HepG2 (cell line): ENCODE data around the gene TLR9.

ENCODE experiments used
- ATF4 ChIP-seq, 2 experiments: fragments of 450-650 bp in 1 of 2; sonication (generic) in 1 of 2; formaldehyde crosslinking; IDR thresholded peaks; 2 replicates each; pipeline versions ENCODE4 v1.5.0 to v1.8.0; 2020 to 2022; ENCODE audit warnings: mild to moderate bottlenecking in 1 of 2, missing genetic modification reagents in 1 of 2
- CTCF ChIP-seq: sonication (generic); formaldehyde crosslinking; IDR thresholded peaks from 2 replicates; pipeline ENCODE4 v1.5.0; 2020; ENCODE audit warnings: mild to moderate bottlenecking, missing genetic modification reagents, moderate library complexity
- HNRNPLL ChIP-seq: fragments of 200-400 bp; formaldehyde crosslinking; IDR thresholded peaks from 2 replicates; pipeline ENCODE4 v1.6.1; 2017; ENCODE audit warnings: mild to moderate bottlenecking, low read depth, low read length; ENCODE audit not compliant: poor library complexity, severe bottlenecking
- KDM1A ChIP-seq: IDR thresholded peaks from 2 replicates; pipeline ENCODE4 v1.6.1; 2016; ENCODE audit warnings: missing compliant biosample characterization
- NFE2L1 ChIP-seq: sonication (generic); formaldehyde crosslinking; IDR thresholded peaks from 2 replicates; pipeline ENCODE4 v1.4.0; 2020; ENCODE audit warnings: missing genetic modification reagents, mild to moderate bottlenecking, borderline replicate concordance
- ZNF264 ChIP-seq: sonication (generic); formaldehyde crosslinking; IDR thresholded peaks from 2 replicates; pipeline ENCODE4 v1.4.0; 2020; ENCODE audit warnings: missing genetic modification reagents

GRCh38 chr3:52197499-52197841, 28.0 kb downstream of the TLR9 start:
- TF ChIP-seq NFE2L1 (no peak), KDM1A (no peak), CTCF (no peak), ZNF264 (CRISPR knock-in tag) (no peak), ATF4 (CRISPR knock-in tag; IDR thresholded peaks at IDR 0.05) (no peak), HNRNPLL (no peak)
